Stimulated activated CD4-positive, alpha-beta T cell treated with anti-CD3 and anti-CD28 coated beads, Interleukin-4, amount 100 ng/mL, for 24 hours (primary cell): Measurements from ENCODE around the gene TSNAX.

Experiments
- DNase-seq: peaks from one replicate; pipeline ENCODE4 v3.0.0-alpha.2; 2020

The TSNAX gene

GRCh38 chr1:231603598-231604275, 75.3 kb downstream of the TSNAX start:
- peak; percentile 47 for DNase-seq

- no peak for DNase-seq
These were observed 75.8 kb downstream of the TSNAX start for GRCh38 chr1:231604276-231604621.

- DNase-seq = no peak
These were observed 77.0 kb downstream of the TSNAX start for GRCh38 chr1:231605149-231606100.

- DNase-seq = no peak
These were observed 78.2 kb downstream of the TSNAX start for GRCh38 chr1:231606712-231607111.

- no peak for DNase-seq
These were observed 81.9 kb downstream of the TSNAX start for GRCh38 chr1:231610388-231610787.

- DNase-seq = no peak
These were observed 82.6 kb downstream of the TSNAX start for GRCh38 chr1:231611111-231611510.

GRCh38 chr1:231611851-231612250, 83.4 kb downstream of the TSNAX start:
- DNase-seq = no peak

- no peak for DNase-seq
These were observed 84.1 kb downstream of the TSNAX start for GRCh38 chr1:231612393-231613089.

- DNase-seq = no peak
These were observed 85.2 kb downstream of the TSNAX start for GRCh38 chr1:231613419-231614349.
